Prostate gland (tissue), 2 donors: ENCODE measurements around the gene ARL5C. TPM values are rescaled to one million over a fixed set of nuclear protein-coding genes. Genes with fewer than 3 reads are reported as not detected.
"Not testable (repeated sequence)": the region's sequence is repeated elsewhere in the genome, so short reads cannot be mapped to it uniquely, and the experiment has no call there.

ENCODE experiments used
- DNase-seq: peaks from one replicate; pipeline ENCODE4 v3.0.0-alpha.2; 2019; ENCODE audit warnings: low spot score
- H3K27ac ChIP-seq, 2 donors: fragments of 200-600 bp; sonication (generic); 2 replicates each; pipeline ENCODE4 v1.5.1; 2017 to 2019
- H3K27me3 ChIP-seq: fragments of 200-600 bp; sonication (generic); replicated peaks from 2 replicates; pipeline ENCODE4 v1.5.1; 2019; ENCODE audit not compliant: insufficient read depth
- H3K36me3 ChIP-seq, 2 donors: fragments of 200-600 bp; sonication (generic); 1 replicate in 1 of 2; 2 replicates in 1 of 2; pipeline versions ENCODE4 v1.5.1 to v1.8.1; 2017 to 2019
- H3K4me1 ChIP-seq: fragments of 200-600 bp; sonication (generic); replicated peaks from 2 replicates; pipeline ENCODE4 v1.5.1; 2019
- H3K4me3 ChIP-seq, 2 donors: fragments of 200-600 bp; sonication (generic); 2 replicates each; pipeline ENCODE4 v1.5.1; 2017 to 2019
- H3K9me3 ChIP-seq: fragments of 200-600 bp; sonication (generic); 2 replicates; pipeline ENCODE4 v1.5.1; 2017
- POLR2A ChIP-seq: fragments of 450-650 bp; IDR thresholded peaks from one replicate; pipeline ENCODE4 v1.6.1; 2016; ENCODE audit warnings: antibody characterized with exemption, mild to moderate bottlenecking
- POLR2AphosphoS5 ChIP-seq: sonication (generic); formaldehyde crosslinking; IDR thresholded peaks from one replicate; pipeline ENCODE4 v1.6.1; 2017; ENCODE audit warnings: antibody characterized with exemption
- WGBS: methylation state at CpG from one replicate; pipeline ENCODE4 v1.1.5; 2018; 5-methylcytosine and 5-hydroxymethylcytosine counted together
- intact Hi-C: fragments of 100-400 bp; cut with DNase I; formaldehyde crosslinking; loops from one replicate; pipeline ENCODE4 v1.14.2; 2022
- total RNA-seq, 2 donors: library from RNA; depleted of rRNA; stranded (reverse); fragments of >200 nt; gene quantifications; one replicate each; pipeline ENCODE4 v1.1.0, GENCODE V29; 2016
- TF ChIP-seq, protein P1 (sequence below), 4 experiments: fragments of 200-600 bp in 2 of 4; fragments of 450-650 bp in 2 of 4; sonication (generic) in 2 of 4; IDR thresholded peaks; 1 replicate in 3 of 4; 2 replicates in 1 of 4; pipeline ENCODE4 v1.5.1; 2016 to 2019; ENCODE audit warnings: antibody characterized with exemption in 4 of 4, mild to moderate bottlenecking in 2 of 4, moderate library complexity in 2 of 4

ARL5C gene
- total RNA-seq, 2 donors from 2014 or later: not detected

DNA sequence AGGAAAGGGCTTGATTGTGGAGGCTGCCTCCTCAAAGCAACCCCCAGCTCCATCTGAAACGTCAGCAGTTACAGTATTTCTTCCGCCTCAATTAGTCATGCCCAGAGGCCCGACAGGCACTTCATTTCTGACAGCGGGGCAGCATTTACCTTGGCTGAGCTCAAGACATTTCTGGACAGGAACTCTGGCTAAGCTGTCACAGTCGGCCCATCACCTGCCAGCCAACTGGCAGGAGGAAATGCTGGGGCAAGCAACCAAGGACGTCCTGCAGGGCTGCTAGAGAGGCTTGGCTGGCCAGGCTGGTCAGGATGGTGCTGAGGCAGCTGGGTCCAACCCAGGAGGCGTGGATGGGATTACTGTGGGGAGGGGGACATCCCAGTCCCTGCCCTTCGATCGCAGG lies 42.3 kb downstream of the ARL5C start:
- 65% methylated on average over 9 of the region's 9 CpGs for WGBS
- H3K4me3 ChIP-seq: no peak overlapping the region
- intact Hi-C loops: no loop called here
- H3K9me3 ChIP-seq: no peaks in the 10 kb centered on the region
- no peaks in the 10 kb centered on the region for H3K4me1 ChIP-seq
- no peaks in the 10 kb centered on the region for H3K36me3 ChIP-seq
- peak; percentile 62 for DNase-seq
- H3K27me3 ChIP-seq: no peaks in the 10 kb centered on the region
- TF ChIP-seq, protein P1, sequence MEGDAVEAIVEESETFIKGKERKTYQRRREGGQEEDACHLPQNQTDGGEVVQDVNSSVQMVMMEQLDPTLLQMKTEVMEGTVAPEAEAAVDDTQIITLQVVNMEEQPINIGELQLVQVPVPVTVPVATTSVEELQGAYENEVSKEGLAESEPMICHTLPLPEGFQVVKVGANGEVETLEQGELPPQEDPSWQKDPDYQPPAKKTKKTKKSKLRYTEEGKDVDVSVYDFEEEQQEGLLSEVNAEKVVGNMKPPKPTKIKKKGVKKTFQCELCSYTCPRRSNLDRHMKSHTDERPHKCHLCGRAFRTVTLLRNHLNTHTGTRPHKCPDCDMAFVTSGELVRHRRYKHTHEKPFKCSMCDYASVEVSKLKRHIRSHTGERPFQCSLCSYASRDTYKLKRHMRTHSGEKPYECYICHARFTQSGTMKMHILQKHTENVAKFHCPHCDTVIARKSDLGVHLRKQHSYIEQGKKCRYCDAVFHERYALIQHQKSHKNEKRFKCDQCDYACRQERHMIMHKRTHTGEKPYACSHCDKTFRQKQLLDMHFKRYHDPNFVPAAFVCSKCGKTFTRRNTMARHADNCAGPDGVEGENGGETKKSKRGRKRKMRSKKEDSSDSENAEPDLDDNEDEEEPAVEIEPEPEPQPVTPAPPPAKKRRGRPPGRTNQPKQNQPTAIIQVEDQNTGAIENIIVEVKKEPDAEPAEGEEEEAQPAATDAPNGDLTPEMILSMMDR (IDR thresholded peaks at IDR 0.05): peak in 1 of 4 experiments; percentile 19
- TF ChIP-seq POLR2AphosphoS5 (peak; percentile 69), POLR2A (no peak)
- no peak overlapping the region for H3K27ac ChIP-seq

DNA sequence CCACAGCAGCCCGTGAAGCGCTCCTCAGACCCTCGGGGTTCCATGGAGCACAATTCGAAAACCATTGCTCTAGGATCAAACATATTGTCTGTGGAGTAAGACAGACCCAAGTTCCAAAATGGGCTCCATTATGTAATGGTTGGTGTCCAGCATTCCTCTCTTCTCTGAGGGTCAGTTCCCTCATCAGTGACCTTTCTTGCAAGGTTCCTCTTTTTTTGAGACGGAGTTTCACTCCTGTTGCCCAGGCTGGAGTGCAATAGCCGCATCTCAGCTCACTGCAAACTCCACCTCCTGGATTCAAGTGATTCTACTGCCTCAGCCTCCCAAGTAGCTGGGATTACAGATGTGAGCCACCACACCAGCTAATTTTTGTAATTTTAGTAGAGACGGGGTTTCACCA lies 43.0 kb downstream of the ARL5C start:
- no peaks in the 10 kb centered on the region for H3K27me3 ChIP-seq
- H3K4me1 ChIP-seq: no peaks in the 10 kb centered on the region
- no peaks in the 10 kb centered on the region for H3K36me3 ChIP-seq
- DNase-seq: no peak
- no peak overlapping the region for H3K4me3 ChIP-seq
- TF ChIP-seq, protein P1 (IDR thresholded peaks at IDR 0.05): no peak
- TF ChIP-seq POLR2AphosphoS5 (no peak), POLR2A (no peak)
- intact Hi-C loops: no loop called here
- WGBS: 91% methylated on average over 7 of the region's 7 CpGs
- no peaks in the 10 kb centered on the region for H3K9me3 ChIP-seq
- no peak overlapping the region for H3K27ac ChIP-seq

DNA sequence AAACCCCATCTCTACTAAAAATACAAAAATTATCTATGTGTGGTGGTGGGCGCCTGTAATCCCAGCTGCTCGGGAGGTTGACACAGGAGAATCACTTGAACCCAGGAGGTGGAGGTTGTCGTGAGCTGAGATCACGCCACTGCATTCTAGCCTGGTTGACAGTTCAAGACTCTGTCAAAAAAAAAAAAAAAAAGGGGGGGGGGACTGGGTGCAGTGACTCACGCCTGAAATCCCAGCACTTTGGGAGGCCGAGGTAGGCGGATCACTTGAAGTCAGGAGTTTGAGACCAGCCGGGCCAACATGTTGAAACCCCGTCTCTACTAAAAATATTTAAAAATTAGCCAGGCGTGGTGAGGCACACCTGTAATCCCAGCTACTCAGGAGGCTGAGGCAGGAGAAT lies 44.0 kb downstream of the ARL5C start:
- DNase-seq, H3K4me1 ChIP-seq, H3K27ac ChIP-seq, H3K27me3 ChIP-seq, H3K9me3 ChIP-seq, intact Hi-C loops, H3K4me3 ChIP-seq, H3K36me3 ChIP-seq: not testable (repeated sequence)
- 99% methylated on average over 10 of the region's 10 CpGs for WGBS

DNA sequence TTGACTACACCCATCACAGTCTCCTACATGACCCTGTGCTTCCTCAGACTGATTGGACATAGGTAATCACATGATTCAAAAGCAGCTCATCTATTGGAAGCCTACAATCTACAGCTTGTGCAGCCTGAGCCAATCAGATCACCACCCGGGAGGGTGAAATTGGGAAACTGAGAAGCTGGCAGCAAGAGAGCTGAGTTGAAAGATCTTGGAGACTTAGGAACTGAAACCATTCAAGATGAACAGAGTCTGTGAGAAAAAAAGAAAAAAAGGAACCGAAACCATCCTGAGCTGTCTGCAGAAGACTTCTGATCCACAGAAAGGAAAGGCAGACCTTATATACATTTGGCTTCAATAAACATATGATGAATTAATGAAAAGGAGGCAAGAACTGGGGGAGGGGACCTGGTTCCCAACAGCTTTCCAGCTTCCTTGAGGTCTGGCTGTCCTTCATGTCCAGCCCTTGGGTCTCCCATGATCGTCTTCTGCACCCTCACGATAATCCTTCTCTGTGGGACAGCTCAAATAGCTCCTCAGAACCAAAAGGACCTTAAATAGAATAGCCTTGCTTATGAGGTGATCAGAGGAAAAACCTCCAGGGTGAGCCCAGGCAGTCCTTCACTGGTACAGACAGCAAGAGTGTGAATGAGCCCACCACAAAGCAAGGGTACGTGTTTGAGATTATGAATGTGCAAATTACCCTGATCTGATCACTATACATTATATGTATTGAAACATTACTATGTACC lies 47.1 kb downstream of the ARL5C start:
- H3K27me3 ChIP-seq: no peaks in the 10 kb centered on the region
- intact Hi-C loops: no loop called here
- WGBS: 89% methylated on average over 5 of the region's 5 CpGs
- no peaks in the 10 kb centered on the region for H3K36me3 ChIP-seq
- H3K27ac ChIP-seq: no peak overlapping the region
- no peak overlapping the region for H3K4me3 ChIP-seq
- no peaks in the 10 kb centered on the region for H3K4me1 ChIP-seq
- no peak for TF ChIP-seq POLR2A
- TF ChIP-seq POLR2AphosphoS5: no peak
- TF ChIP-seq, protein P1 (IDR thresholded peaks at IDR 0.05): no peak
- no peak for DNase-seq
- no peaks in the 10 kb centered on the region for H3K9me3 ChIP-seq

DNA sequence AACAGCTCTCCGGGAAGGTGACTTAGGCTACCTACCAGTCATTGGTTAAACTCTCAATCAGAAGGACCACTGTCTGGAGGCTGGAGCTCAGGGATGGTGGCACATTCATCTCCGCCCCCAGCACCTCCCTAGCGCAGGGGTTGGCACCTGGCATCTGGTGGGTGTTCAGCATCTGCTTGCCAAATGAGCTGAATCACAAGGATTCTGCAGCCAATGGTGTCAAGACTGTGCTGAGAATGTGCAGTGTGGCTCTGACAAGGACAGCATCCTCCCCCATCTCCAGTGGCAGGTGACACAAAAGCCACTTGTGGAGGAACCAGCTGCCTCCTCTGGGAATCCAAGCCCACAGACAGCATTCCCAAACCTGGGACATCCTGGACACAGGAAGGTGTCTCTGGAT lies 49.7 kb downstream of the ARL5C start:
- DNase-seq: no peak
- WGBS: 85% methylated on average over 3 of the region's 3 CpGs
- intact Hi-C loops: no loop called here
- Histone ChIP-seq H3K4me1 (no peaks in the 10 kb centered on the region), H3K4me3 (no peak overlapping the region), H3K9me3 (no peaks in the 10 kb centered on the region), H3K27me3 (no peaks in the 10 kb centered on the region), H3K27ac (no peak overlapping the region), H3K36me3 (no peaks in the 10 kb centered on the region)
- no peak for TF ChIP-seq POLR2A
- no peak for TF ChIP-seq POLR2AphosphoS5
- TF ChIP-seq, protein P1 (IDR thresholded peaks at IDR 0.05): no peak
